ENCODE data around the gene FBF1. TPM values are rescaled to one million over a fixed set of nuclear protein-coding genes. Genes with fewer than 3 reads are reported as not detected.

Gene FBF1
- total RNA-seq, 4 donors from 2014 or later: 17.8 to 57.5 (median 27.9) TPM

DNA sequence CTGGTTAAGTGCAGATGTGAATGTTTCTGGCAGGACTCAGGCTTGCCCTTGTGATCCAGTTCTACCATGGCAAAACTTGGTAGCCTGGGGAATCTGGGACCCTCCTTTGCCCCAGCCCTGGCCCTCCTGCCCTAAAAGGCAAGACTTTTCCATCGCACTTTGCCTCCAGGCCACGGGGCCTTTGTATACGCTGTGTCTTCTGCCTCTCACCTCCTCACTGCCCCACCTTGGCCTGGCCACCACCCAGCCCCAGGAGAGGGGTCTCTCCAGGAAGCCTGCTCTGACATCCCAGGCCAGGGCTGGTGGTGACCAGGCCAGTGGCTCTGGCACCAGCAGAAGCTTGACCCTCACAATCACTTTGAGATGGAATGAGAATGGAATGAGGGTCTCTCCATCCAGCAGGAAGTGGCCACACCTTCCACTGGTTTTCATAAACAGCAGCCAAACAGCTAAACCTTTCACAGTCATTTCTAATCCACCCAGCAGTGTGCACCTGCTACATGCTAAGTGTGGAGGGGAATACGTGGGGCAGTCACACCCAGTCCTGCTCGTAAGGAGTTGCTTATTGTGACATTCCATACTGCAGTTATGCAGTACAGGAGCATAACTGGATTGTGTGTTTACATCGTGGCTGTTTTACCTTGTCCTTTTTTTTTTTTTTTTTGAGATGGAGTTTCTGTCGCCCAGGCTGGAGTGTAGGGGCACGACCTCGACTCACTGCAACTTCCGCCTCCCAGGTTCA, 34.5 kb downstream of the FBF1 start:
- DNase-seq (ENCODE audit: low spot score in 2 of 2): no peak
- peaks cover 10% of the 10 kb centered on the region for H3K36me3 ChIP-seq
- H3K9me3 ChIP-seq: no peaks in the 10 kb centered on the region
- peaks cover 57% of the 10 kb centered on the region for H3K4me1 ChIP-seq
- no peak overlapping the region for H3K4me3 ChIP-seq
- peak overlapping the region; percentile 52 for H3K27ac ChIP-seq
- no peaks in the 10 kb centered on the region for H3K27me3 ChIP-seq
- no peak for TF ChIP-seq POLR2A (IDR thresholded peaks at IDR 0.05)
- no peak for TF ChIP-seq EP300 (IDR thresholded peaks at IDR 0.05)
- TF ChIP-seq POLR2AphosphoS5 (IDR thresholded peaks at IDR 0.05): no peak
- TF ChIP-seq CTCF (IDR thresholded peaks at IDR 0.05): no peak
- WGBS: 76% methylated on average over 9 of the region's 10 CpGs

DNA sequence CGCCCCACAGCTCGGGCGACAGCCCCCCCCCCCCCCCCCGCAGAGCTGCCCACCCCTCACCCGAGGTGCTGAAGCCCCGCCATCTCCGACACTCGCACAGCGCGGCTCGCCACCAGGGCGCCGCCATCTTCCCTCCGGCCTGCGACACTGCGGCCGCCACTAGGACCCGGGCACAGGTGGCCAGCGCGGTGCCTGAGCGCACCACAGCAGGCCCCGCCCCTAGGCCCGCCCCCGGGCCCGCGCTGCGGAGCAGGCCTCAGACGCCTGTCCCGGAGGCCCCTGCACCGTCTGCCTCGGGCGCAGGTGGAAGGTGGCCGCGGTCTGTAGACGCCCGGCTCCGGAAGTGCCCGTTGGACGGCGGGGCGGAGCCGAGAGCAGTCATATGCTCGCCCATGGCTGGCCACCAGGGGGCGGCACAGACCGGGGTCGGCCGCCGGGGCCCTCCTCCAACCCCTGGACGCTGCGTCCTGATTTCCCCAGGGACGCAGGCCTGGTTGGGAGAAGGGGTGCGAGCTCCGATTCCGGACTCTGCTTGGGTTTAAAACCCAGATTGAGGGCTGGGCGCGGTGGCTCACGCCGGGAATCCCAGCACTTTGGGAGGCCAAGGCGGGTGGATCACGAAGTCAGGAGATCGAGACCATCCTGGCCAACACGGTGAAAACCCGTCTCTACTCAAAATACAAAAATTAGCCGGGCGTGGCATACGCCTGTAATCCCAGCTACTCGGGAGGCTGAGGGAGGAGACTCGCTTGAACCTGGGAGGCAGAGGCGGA, 35.9 kb downstream of the FBF1 start, which contains the start of gene MRPL38:
Gene MRPL38 (minus strand): TSS at position 136 of the 773 bp plus-strand sequence. CDS start 9 bp downstream, at position 127.
- H3K27me3 ChIP-seq: no peaks in the 10 kb centered on the region
- H3K9me3 ChIP-seq: no peaks in the 10 kb centered on the region
- WGBS: 4% methylated on average over 18 of the region's 69 CpGs
- peak; percentile 94 to 95 for DNase-seq (ENCODE audit: low spot score in 2 of 2)
- H3K4me1 ChIP-seq: peaks cover 43% of the 10 kb centered on the region
- no peak for TF ChIP-seq EP300 (IDR thresholded peaks at IDR 0.05)
- peak in 2 of 3 donors; percentile 76 to 91 for TF ChIP-seq POLR2AphosphoS5 (IDR thresholded peaks at IDR 0.05)
- peak; percentile 96 to 97 for TF ChIP-seq CTCF (IDR thresholded peaks at IDR 0.05)
- peak in 1 of 2 donors; percentile 41 for TF ChIP-seq POLR2A (IDR thresholded peaks at IDR 0.05)
- H3K27ac ChIP-seq: peak within 1 kb of the TSS; percentile 92
- H3K4me3 ChIP-seq: peak within 1 kb of the TSS; percentile 90
- H3K36me3 ChIP-seq: peaks cover 24% of the 10 kb centered on the region

GRCh38 chr17:75902406-75902805, 38.4 kb downstream of the FBF1 start:
- 95% methylated on average over 6 of the region's 6 CpGs for WGBS
- Histone ChIP-seq H3K9me3 (no peaks in the 10 kb centered on the region), H3K4me3 (no peak overlapping the region), H3K36me3 (peaks cover 45% of the 10 kb centered on the region), H3K27me3 (no peaks in the 10 kb centered on the region), H3K4me1 (peaks cover 34% of the 10 kb centered on the region), H3K27ac (no peak overlapping the region)
- DNase-seq (ENCODE audit: low spot score in 2 of 2): no peak
- TF ChIP-seq CTCF (IDR thresholded peaks at IDR 0.05) (no peak), POLR2A (IDR thresholded peaks at IDR 0.05) (no peak), EP300 (IDR thresholded peaks at IDR 0.05) (no peak), POLR2AphosphoS5 (IDR thresholded peaks at IDR 0.05) (no peak)

DNA sequence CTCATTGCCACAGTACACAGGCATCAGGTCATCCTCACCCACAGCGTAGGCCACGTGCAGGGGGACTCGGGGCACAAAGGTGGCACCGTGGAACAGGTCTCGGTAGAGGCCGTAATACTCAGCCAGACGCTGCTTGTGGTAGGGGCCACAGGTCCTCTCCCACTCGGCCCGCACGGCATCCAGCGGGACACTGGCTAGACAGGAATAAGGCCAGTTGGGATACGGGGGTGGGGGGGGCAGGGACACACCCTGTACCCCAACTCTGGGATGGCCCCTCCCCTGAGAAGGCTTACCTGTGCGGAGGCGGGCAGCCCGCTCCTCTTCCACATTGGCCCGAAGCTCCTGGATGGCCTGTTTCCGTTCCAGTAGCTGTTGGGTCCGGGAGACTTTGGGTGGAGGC, 39.1 kb downstream of the FBF1 start:
- Histone ChIP-seq H3K4me1 (peaks cover 36% of the 10 kb centered on the region), H3K9me3 (no peaks in the 10 kb centered on the region), H3K36me3 (peaks cover 45% of the 10 kb centered on the region), H3K4me3 (no peak overlapping the region), H3K27me3 (no peaks in the 10 kb centered on the region), H3K27ac (no peak overlapping the region)
- WGBS: 87% methylated on average over 17 of the region's 18 CpGs
- no peak for DNase-seq (ENCODE audit: low spot score in 2 of 2)
- no peak for TF ChIP-seq EP300 (IDR thresholded peaks at IDR 0.05)
- TF ChIP-seq CTCF (IDR thresholded peaks at IDR 0.05): no peak
- no peak for TF ChIP-seq POLR2AphosphoS5 (IDR thresholded peaks at IDR 0.05)
- TF ChIP-seq POLR2A (IDR thresholded peaks at IDR 0.05): no peak

All from suprapubic skin (tissue), 4 donors.